NCI-H1105 treated with DMSO at 0.1 percent for 48 hours (cell line): ENCODE data around the gene NPAS3.

Source experiments
- DNase-seq: peaks from one replicate; lab custom pipeline; 2025; lab: John Stamatoyannopoulos, UW

The NPAS3 gene

DNA sequence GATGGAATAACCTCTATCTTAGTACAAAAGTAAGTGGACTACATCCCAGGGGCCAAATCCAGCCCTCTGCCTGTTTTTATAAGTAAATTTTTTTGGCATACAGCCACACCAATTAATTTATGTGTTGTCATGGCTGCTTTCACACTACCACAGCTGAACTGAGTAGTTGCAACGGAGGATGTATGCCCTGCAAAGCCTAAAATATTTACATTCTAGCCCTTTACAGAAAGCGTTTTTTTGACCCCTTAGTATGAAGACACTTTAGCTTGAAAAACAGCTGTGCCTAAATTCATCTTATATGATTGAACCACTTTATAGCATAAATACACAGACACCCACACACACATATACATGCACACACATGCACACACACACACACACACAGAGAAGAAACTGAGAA, 510.6 kb downstream of the NPAS3 start:
- peak; percentile 9 for DNase-seq

GRCh38 chr14:33449703-33450395, 511.2 kb downstream of the NPAS3 start:
- no peak for DNase-seq

- DNase-seq, result no peak
Measured at GRCh38 chr14:33450416-33450815, 511.7 kb downstream of the NPAS3 start.

DNA sequence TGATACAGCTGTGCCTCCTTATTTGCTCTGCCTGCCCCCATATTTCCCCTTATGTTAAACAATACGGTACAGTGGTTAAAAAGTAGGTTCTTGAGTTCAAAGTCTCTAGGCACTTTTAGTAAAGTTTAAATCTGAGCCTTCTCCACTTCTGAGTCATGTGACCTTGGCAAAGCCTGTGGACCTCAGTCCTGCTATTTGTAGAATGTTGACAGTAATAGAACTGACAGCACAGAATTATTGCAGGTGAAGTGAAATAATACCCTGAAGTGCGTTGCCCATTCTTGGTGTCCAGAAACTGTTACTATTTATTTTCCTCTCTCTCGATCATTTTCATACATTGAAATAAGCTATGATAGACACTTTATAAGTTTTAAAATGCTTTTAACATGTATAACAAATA, 512.5 kb downstream of the NPAS3 start:
- no peak for DNase-seq

- DNase-seq, result no peak
Measured at GRCh38 chr14:33452995-33453394, 514.3 kb downstream of the NPAS3 start.

DNA sequence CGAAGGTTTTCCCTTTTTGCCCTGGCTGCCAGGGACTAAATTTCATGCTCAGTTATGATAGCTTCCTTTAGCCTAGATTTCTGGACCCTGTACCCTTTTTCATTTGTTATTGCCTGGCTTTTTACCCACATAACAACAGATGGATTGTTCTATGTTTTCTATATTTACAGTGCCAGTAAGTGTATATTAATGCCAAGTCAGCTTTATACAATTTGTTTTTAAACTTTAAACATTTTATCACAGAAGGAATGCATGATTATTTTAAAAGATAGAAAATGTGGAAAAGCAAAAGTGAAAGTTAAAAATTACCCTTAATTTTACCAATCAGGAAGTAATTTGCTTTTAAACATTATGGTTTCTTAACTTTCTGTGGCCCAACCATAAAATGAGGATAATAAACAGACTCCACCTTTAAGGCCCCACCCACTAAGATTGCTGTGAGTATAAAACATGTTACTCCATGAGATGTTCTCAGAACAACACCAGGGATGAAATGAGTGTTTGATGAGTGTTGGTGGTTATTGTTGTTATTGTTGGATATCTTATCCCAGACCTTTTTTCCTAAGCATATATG, 515.4 kb downstream of the NPAS3 start:
- DNase-seq, result no peak

DNA sequence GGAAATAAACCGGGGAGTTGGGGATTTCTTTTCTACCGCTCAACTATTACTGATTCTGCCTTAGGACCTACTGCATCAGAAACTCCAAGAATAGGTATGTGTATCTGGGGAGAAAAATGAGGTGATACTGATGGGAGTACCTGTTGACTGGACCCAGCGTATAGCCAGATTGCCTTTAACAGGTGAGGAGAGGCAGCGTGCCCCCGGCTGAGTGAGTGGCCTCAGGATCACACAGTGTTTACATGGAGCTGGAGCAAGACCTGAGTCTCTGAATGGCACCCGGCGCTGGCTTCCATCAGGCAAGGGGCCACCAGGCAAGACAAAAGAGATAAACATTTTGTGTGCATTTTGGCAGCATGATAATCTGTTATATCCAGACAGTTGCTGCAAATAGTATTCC, 516.0 kb downstream of the NPAS3 start:
- no peak for DNase-seq

DNA sequence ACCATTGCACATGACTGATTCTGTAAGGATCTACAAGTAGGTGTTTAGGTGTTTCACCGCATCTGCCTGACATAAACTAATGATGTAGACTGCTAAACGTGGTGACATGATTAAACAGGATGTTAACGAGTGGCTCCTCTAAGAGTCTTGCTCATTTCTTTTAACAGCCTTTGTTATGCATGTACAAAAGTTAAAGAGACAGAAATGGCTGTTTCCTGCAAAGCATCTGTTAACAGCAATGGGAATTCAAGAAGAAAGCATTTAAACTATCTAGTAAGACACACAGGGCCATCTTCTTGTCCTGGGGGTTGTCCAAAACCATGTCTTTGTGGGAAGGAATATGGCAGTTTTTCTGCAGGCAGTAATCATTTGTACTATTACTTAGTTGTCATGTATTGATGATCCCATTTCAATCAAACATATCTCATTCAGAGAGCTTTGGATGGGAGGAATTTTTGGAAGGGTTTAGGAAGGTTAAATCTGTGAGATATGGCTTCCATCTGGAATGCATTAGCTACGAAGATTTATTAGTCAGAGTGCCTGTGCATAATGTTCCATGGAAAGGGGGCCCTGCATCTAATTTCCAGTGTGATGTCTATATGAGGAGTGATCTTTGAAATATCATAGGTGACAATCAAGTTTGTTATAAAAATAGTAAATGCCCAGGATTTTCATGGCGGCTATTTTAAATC, 517.1 kb downstream of the NPAS3 start:
- DNase-seq, result no peak

DNA sequence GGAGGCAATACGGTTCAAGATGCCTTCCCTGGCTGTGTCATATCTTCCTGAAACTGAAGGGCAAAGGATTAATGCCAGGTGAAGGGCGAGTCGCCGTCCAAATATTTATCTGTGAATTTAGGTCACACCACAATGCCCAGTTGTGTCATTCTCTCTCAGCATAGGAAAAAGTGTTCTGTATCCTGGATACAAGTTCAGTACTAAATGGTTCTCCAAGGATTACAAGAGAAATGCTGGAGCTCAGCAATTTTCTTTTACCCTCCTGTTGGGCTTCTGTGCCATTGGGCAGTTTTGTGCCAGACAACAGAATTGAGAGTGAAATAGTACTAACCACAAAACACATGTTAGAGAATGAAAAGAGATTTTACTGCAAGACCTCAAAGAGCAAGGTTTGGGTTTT, 518.3 kb downstream of the NPAS3 start:
- no peak for DNase-seq

GRCh38 chr14:33457617-33458016, 518.9 kb downstream of the NPAS3 start:
- peak; percentile 47 for DNase-seq

DNA sequence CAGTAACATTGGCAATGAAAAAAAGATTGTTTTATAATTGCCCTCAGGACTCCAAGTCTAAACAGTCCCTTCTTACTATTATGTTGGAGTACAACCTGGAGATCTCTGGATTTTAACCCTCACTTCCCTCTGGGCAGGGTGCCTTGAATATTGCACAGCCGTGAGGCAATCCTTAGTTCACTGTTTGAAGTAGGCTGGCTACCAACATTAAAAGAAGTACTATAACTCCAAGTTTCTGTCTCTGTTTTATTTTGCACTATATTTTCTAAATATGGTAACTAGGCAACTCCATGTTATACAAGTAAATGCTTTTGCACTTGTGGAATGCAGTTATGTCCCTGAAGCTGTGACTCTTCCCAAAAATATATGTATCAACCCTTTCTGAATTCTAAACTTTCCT, 521.5 kb downstream of the NPAS3 start:
- no peak for DNase-seq

- no peak for DNase-seq
Measured at GRCh38 chr14:33461036-33461435, 522.4 kb downstream of the NPAS3 start.

DNA sequence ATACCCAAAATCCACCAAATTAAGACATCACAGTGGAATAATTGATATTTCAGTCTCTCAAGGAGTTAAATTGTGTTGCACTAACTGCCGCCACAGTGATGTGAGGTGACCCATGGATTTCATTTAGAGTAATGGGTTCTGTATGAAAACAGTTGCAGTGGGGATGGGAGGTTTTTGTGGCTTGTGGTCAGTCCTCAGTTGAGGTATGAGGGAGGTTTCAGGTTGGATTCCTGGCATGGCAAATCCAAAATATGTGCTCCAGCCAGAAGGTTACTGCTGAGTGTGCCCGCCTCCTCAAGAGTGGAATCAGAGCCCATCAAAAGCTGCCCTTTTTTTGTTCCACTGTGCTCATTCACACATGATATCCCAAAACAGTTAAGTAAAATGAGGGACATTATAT, 525.1 kb downstream of the NPAS3 start:
- no peak for DNase-seq

DNA sequence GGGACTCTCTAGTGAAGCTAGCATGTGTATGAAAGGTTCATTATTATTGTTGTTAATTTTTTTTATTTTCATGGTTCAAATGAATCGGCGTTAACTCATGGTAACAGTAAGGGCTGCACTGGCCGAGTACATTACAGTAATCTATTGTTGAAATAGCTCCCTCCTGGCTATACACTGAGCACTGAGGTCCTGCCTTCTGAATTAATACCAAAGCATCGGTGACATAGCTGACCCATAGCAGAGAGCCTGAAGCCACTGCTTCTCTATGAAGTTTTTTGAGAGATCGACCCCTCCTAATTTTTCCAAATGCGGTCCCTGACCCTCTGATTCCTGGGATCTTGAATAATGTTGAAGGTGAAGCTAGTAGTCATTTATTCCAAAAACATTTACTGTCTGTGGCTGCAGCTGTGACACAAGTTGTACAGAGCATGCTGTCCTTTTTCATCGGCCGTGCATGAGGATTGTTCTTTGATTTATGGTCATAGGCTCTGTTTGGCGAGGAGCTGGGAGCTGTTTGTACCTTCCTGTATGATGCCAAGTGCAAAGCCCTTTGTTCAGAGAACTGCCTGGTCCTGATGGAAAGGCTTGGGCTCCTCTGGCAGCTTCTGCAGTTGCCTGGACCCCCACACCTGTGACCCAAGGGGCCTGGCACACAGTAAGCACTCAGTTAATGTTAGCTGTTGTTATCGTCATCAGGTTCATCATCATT, 525.7 kb downstream of the NPAS3 start:
- DNase-seq, result no peak

- no peak for DNase-seq
Measured at GRCh38 chr14:33465846-33466700, 527.4 kb downstream of the NPAS3 start.

DNA sequence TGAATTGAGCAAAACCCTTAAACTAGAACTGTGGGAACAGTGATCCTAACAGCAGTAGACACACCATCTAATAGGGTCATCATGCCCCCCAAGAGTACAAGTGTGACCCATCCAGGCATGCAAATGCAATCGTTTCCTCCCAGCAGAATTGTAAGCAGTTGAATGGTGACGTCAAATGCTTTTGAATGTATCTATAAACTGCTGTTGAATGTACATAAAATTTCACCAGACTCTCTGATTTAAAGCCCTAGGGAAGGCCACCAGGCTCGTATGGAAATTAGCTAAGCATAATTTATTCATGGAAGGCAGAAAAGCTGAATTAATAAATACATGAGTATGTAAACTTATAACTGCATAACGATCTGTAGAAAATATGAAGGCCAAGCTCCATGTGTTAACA, 529.3 kb downstream of the NPAS3 start:
- DNase-seq, result no peak

DNA sequence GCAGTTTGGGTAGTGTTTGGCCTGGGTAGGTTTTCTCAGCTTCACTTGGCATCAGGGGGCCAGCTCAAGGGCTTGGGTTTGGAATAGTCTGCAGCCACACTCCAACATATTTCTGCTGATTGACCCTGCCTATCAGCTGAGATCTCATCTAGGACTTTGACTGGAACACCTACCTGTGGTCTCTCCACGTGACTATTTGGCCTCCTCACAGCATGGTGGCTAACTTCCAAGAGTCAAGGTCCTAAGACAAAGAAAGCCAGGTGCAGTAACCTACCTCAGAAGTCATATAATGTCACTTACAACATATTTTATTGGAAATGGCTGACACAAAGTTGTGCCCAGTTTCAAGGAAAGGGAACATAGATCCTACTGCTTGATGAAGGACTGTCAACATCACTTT, 531.2 kb downstream of the NPAS3 start:
- no peak for DNase-seq

DNA sequence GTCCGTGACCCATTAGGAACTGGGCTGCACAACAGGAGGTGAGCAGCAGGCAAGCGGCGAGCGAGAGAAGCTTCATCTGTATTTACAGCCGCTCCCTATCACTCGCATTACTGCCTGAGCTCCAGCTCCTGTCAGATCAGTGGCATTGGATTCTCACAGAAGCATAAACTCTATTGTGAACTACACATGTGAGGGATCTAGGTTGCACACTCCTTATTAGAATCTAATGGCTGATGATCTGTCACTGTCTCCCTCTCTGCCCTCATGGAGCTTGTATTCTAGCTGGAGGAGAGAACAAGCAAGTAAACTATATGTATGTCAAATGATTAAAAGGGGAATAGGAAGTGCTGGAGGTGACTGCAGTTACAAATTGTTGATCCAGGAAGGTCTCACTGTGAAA, 533.1 kb downstream of the NPAS3 start:
- DNase-seq, result no peak

- DNase-seq, result peak; percentile 74
Measured at GRCh38 chr14:33475623-33476022, 536.9 kb downstream of the NPAS3 start.

GRCh38 chr14:33477797-33478196, 539.1 kb downstream of the NPAS3 start:
- DNase-seq, result no peak

DNA sequence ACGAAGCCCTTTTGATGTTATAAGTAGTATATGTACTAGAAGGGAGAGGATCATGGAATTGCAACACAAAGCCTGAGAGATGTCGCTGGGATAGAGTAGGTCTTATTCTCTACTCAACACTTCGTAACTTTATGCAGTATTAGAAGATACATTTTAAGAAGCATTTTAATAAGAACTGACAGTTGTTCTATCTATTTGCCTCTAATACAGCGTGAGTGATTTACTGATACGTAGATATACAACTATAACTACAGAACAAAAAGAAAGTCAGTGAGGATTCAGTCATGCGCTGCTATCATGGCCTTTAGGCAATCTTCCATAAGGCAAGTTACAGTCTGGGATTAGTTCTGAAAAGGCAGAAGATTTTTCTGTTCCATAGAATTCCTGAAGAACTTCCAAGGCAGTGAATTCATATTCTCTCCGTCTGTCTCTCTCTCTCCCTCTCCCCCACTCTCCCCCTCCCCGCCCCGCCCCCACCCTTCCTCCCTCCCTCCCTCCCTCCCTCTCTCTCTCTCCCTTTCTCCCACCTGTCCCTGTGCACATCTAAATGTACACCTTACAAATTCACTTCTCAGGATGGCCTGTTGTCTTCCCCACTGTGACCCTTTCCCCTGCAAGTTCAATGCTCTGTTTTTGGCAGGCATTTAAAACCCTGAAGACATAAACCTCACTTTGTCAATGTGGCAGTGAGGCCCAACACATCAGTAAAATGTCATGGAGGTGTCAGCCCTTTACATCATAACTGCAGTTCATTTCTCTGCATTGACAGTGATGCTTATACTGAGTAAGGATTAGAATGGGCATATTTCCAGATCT, 541.6 kb downstream of the NPAS3 start:
- DNase-seq, result peak; percentile 9
